Esophagus squamous epithelium (tissue), 5 donors: ENCODE results near the gene SETDB2. TPM values are rescaled to one million over a fixed set of nuclear protein-coding genes. Genes with fewer than 3 reads are reported as not detected.

Source experiments
- DNase-seq: peaks from one replicate; lab custom pipeline; 2025; lab: John Stamatoyannopoulos, UW
- H3K27ac ChIP-seq, 4 donors: fragments of 200-600 bp; sonication (generic); one replicate each; pipeline ENCODE4 v1.5.1; 2016 to 2019; ENCODE audit warnings: mild to moderate bottlenecking in 1 of 4
- H3K27me3 ChIP-seq, 4 donors: fragments of 200-600 bp; sonication (generic); 1 replicate in 3 of 4; 2 replicates in 1 of 4; pipeline versions ENCODE4 v1.5.1 to v1.6.0; 2017 to 2021; ENCODE audit warnings: antibody characterized with exemption in 1 of 4
- H3K36me3 ChIP-seq, 3 donors: fragments of 200-600 bp; sonication (generic); one replicate each; pipeline ENCODE4 v1.5.1; 2016 to 2019
- H3K4me1 ChIP-seq, 3 donors: fragments of 200-600 bp; sonication (generic); one replicate each; pipeline ENCODE4 v1.5.1; 2017 to 2019
- H3K4me3 ChIP-seq, 4 donors: fragments of 200-600 bp; sonication (generic); 1 replicate in 3 of 4; 2 replicates in 1 of 4; pipeline ENCODE4 v1.5.1; 2016 to 2019; ENCODE audit warnings: mild to moderate bottlenecking in 2 of 4, moderate library complexity in 1 of 4
- H3K9me3 ChIP-seq, 3 donors: fragments of 200-600 bp; sonication (generic); one replicate each; pipeline ENCODE4 v1.5.1; 2016 to 2019
- POLR2A ChIP-seq, 4 donors: fragments of 450-650 bp; IDR thresholded peaks; one replicate each; pipeline ENCODE4 v1.6.1; 2017; ENCODE audit warnings: antibody characterized with exemption in 4 of 4, mild to moderate bottlenecking in 4 of 4, moderate library complexity in 3 of 4
- WGBS, 2 donors: methylation state at CpG; one replicate each; pipeline ENCODE4 v1.1.5; 2018; 5-methylcytosine and 5-hydroxymethylcytosine counted together
- intact Hi-C: fragments of 100-400 bp; cut with DNase I; formaldehyde crosslinking; loops from one replicate; pipeline ENCODE4 v1.15.0; 2022
- total RNA-seq, 4 donors: library from RNA; depleted of rRNA; stranded (reverse); fragments of >200 nt; gene quantifications; one replicate each; pipeline ENCODE4 v1.1.0, GENCODE V29; 2016
- TF ChIP-seq, protein P1 (sequence below), 6 experiments: fragments of 450-650 bp in 4 of 6; fragments of 200-600 bp in 2 of 6; sonication (generic) in 2 of 6; IDR thresholded peaks; one replicate each; pipeline ENCODE4 v1.5.1; 2016 to 2019; ENCODE audit warnings: antibody characterized with exemption in 6 of 6, mild to moderate bottlenecking in 4 of 6, moderate library complexity in 4 of 6
- donor health status: DM: yes; HTN: yes; CAD: no.

Gene SETDB2
- total RNA-seq, 4 donors from 2014 or later = 2.3 to 9.0 (median 4.8) TPM

DNA sequence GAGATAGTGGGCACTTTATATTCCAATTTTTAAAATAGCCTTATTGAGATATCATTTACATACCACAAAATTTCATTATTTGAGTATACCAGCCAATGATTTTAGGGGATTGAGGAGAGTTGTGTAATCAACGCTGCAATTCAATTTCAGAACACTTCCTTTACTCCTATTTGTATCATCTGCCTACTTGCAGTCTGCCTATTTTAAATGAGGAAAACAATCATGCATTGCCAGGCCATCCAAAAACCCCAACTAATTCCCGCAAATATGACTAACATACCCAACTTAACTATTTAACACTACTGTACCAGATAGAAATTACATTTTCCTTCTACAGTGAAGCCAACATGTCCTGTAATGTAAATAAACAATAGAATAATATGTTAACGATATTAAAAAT is 26.9 kb upstream of the SETDB2 start:
- 87 to 89% methylated on average over 3 of the region's 3 CpGs for WGBS, 2 donors
- H3K9me3 ChIP-seq = no peaks in the 10 kb centered on the region
- H3K27ac ChIP-seq = no peak overlapping the region
- DNase-seq = no peak
- no peaks in the 10 kb centered on the region for H3K36me3 ChIP-seq
- no peak overlapping the region for H3K4me3 ChIP-seq
- intact Hi-C loops = no loop called here
- TF ChIP-seq, protein P1, sequence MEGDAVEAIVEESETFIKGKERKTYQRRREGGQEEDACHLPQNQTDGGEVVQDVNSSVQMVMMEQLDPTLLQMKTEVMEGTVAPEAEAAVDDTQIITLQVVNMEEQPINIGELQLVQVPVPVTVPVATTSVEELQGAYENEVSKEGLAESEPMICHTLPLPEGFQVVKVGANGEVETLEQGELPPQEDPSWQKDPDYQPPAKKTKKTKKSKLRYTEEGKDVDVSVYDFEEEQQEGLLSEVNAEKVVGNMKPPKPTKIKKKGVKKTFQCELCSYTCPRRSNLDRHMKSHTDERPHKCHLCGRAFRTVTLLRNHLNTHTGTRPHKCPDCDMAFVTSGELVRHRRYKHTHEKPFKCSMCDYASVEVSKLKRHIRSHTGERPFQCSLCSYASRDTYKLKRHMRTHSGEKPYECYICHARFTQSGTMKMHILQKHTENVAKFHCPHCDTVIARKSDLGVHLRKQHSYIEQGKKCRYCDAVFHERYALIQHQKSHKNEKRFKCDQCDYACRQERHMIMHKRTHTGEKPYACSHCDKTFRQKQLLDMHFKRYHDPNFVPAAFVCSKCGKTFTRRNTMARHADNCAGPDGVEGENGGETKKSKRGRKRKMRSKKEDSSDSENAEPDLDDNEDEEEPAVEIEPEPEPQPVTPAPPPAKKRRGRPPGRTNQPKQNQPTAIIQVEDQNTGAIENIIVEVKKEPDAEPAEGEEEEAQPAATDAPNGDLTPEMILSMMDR (IDR thresholded peaks at IDR 0.05) = no peak
- TF ChIP-seq POLR2A (IDR thresholded peaks at IDR 0.05) = no peak
- no peaks in the 10 kb centered on the region for H3K27me3 ChIP-seq
- no peaks in the 10 kb centered on the region for H3K4me1 ChIP-seq

DNA sequence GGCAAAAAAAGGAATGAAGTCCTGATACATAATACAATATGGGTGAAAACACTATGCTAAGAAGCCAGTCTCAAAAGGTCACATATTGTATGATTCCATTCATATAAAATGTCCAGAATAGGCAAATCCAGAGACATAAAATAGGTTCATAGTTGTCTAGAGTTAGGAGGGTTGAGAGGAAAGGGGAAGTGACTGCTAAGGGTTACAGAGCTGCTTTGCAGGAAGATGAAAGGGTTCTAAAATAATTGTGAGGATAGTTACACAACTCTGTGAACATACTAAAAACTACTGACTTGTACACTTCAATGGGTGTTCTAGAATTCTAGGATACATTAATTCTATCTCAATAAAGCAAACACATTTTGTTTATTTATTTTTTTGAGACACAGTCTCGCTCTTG is 25.9 kb upstream of the SETDB2 start:
- DNase-seq = no peak
- Histone ChIP-seq H3K36me3 (no peaks in the 10 kb centered on the region), H3K4me1 (no peaks in the 10 kb centered on the region), H3K27me3 (no peaks in the 10 kb centered on the region), H3K4me3 (no peak overlapping the region), H3K9me3 (no peaks in the 10 kb centered on the region), H3K27ac (no peak overlapping the region)
- WGBS, 2 donors = 83 to 100% methylated on average over 1 of the region's 1 CpG
- no peak for TF ChIP-seq POLR2A (IDR thresholded peaks at IDR 0.05)
- TF ChIP-seq, protein P1 (IDR thresholded peaks at IDR 0.05) = no peak
- intact Hi-C loops = no loop called here

DNA sequence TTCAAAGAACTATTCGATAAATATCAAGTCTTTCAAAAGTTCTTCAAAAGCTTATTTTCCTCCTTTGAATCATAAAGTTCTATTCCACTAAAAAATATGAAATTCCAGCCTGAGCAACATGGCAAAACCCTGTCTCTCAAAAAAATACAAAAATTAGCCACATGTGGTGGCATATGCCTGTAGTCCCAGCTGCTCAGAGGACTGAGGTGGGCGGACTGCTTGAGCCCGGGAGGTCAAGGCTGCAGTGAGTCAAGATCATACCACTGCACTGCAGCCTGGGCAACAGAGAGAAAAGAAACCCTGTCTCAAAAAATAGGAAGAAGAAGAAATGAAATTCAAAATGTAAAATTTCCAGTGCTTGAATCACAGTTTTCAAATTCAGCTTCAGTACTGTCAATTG is 24.8 kb upstream of the SETDB2 start:
- intact Hi-C loops = no loop called here
- Histone ChIP-seq H3K36me3 (no peaks in the 10 kb centered on the region), H3K9me3 (no peaks in the 10 kb centered on the region), H3K4me1 (no peaks in the 10 kb centered on the region), H3K27me3 (no peaks in the 10 kb centered on the region), H3K4me3 (no peak overlapping the region), H3K27ac (no peak overlapping the region)
- TF ChIP-seq, protein P1 (IDR thresholded peaks at IDR 0.05) = no peak
- TF ChIP-seq POLR2A (IDR thresholded peaks at IDR 0.05) = no peak
- no peak for DNase-seq
- 71% methylated on average over 3 of the region's 3 CpGs for WGBS, 2 donors

DNA sequence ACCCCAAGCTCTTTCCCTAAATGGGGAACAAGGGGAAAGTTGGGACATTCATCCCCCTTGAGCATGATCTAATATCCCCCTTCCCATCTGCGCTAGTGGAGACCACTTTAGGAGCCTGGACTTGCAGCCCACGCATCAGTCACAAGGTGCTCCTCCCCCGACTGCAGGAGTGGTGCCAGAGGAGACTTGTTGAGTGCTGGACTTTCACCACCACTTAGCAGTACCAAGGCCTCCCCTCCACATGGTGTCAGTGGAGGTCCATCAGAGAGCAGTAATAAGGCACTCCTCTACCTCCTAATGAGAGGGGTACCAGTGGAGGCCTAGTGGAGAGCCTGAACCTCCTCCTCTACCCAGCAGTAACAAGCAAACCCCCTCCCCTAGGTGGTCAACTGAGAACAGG is 22.7 kb upstream of the SETDB2 start:
- intact Hi-C loops = no loop called here
- TF ChIP-seq, protein P1 (IDR thresholded peaks at IDR 0.05) = no peak
- TF ChIP-seq POLR2A (IDR thresholded peaks at IDR 0.05) = no peak
- Histone ChIP-seq H3K4me1 (no peaks in the 10 kb centered on the region), H3K9me3 (no peaks in the 10 kb centered on the region), H3K27me3 (no peaks in the 10 kb centered on the region), H3K27ac (no peak overlapping the region), H3K4me3 (no peak overlapping the region), H3K36me3 (no peaks in the 10 kb centered on the region)
- no peak for DNase-seq
- WGBS, 2 donors = 53 to 60% methylated on average over 1 to 2 of the region's 3 CpGs

DNA sequence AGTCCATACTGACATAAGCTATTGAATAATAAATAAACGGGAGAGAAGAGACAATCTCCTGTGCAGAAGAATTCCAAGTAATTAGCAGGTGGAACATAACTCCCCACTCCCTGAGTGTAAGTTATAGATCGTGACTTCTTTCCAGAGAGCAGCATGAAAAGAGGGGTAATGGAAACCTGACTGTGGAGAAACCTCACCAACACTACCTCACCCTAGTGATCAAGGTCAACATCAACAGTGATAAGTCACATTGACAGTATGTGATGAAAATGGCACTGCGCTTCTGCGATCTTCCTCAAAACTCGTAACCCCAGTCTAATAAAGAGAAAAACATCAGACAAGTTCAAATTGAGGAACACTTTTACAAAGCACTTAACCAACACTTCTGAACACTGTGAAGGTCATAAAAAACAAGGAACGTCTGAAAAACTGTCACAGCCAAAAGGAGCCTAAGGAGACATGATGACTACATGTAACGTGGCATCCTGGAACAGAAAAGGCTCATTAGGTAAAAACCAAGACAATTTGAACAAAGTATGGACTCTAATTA is 20.0 kb upstream of the SETDB2 start:
- no peak overlapping the region for H3K27ac ChIP-seq
- TF ChIP-seq POLR2A (IDR thresholded peaks at IDR 0.05) = no peak
- TF ChIP-seq, protein P1 (IDR thresholded peaks at IDR 0.05) = no peak
- no peaks in the 10 kb centered on the region for H3K4me1 ChIP-seq
- no peak for DNase-seq
- intact Hi-C loops = no loop called here
- 79 to 80% methylated on average over 7 of the region's 7 CpGs for WGBS, 2 donors
- no peaks in the 10 kb centered on the region for H3K27me3 ChIP-seq
- no peaks in the 10 kb centered on the region for H3K9me3 ChIP-seq
- peaks cover 0 to 9% (median 0%) of the 10 kb centered on the region in 3 donors for H3K36me3 ChIP-seq
- no peak overlapping the region for H3K4me3 ChIP-seq
